ENCODE results near the gene KRTAP20-4.

KRTAP20-4 gene

DNA sequence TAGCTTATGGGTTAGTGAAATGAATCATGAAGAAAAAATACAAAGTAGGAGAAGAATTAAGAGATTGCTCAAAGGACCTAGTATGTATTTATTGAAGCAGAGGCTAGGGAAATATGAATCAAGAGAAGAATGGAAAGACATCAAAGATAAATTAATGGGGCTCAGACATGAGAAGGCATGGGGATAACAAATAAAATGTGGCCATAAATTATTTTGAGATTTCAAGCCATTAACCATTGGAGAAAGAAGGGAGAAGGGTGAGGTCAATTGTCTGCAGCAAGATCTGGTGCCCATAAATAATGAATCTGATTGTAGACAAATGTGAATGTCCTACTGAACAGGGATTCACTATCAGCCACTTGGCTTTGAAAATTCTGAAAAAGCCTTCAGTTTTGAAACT is 32.5 kb downstream of the KRTAP20-4 start:
- DNase-seq (ENCODE audit: low read depth), result no peak

DNA sequence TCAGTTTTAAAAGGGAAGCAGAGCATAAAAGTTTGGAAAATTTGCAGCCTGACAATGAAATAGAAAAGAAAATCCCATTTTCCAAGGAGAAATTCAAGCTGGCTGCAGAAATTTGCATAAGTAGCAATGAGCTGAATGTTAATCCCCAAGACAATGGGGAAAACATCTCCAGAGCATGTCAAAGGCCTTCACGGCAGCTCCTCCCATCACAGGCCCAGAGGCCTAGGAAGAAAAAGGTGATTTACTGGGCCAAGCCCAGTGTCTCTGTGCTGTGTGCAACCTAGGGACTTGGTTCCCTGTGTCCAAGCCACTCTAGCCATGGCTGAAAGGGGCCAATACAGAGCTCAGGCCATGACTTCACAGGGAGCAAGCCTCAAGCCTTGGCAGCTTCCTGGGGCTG is 48.3 kb downstream of the KRTAP20-4 start:
- no peak for DNase-seq (ENCODE audit: low read depth)

Data from stimulated activated CD8-positive, alpha-beta memory T cell treated with anti-CD3 and anti-CD28 coated beads, Interleukin-15, amount 100 ng/mL, for 24 hours (primary cell).